ENCODE data around the gene SATB1.

- TF ChIP-seq ZNF18 (tag by site-specific recombination; IDR thresholded peaks at IDR 0.05) (no peak), ZFP3 (tag by site-specific recombination; IDR thresholded peaks at IDR 0.05; ENCODE audit: low read depth) (no peak), CTCF (tag by site-specific recombination; IDR thresholded peaks at IDR 0.05) (no peak), ZNF639 (tag by site-specific recombination; IDR thresholded peaks at IDR 0.05) (no peak)
Observed at GRCh38 chr3:18363338-18363737, 61.8 kb downstream of the SATB1 start.
